Measurements from ENCODE around the gene LSM14A.
"Not testable (repeated sequence)": the region's sequence is repeated elsewhere in the genome, so short reads cannot be mapped to it uniquely, and the experiment has no call there.

Gene LSM14A

GRCh38 chr19:34171877-34172660, at the start of gene LSM14A:
TSS of gene LSM14A (plus strand) at chr19:34172504. CDS start at chr19:34172643, 139 bp downstream.
- DNase-seq, result peak; percentile 96

GRCh38 chr19:34124828-34125227, 47.5 kb upstream of the LSM14A start:
- peak; percentile 22 for DNase-seq

GRCh38 chr19:34126966-34127365, 45.3 kb upstream of the LSM14A start:
- DNase-seq, result no peak

- DNase-seq, result no peak
Observed at GRCh38 chr19:34127684-34128189, 44.6 kb upstream of the LSM14A start.

- peak; percentile 13 for DNase-seq
Observed at GRCh38 chr19:34128558-34129250, 43.6 kb upstream of the LSM14A start.

- DNase-seq, result no peak
Observed at GRCh38 chr19:34131100-34131499, 41.2 kb upstream of the LSM14A start.

GRCh38 chr19:34132145-34132544, 40.2 kb upstream of the LSM14A start:
- DNase-seq, result not testable (repeated sequence)

- not testable (repeated sequence) for DNase-seq
Observed at GRCh38 chr19:34132706-34133105, 39.6 kb upstream of the LSM14A start.

GRCh38 chr19:34134190-34135053, 37.9 kb upstream of the LSM14A start:
- DNase-seq, result peak; percentile 92

- DNase-seq, result no peak
Observed at GRCh38 chr19:34135054-34135800, 37.1 kb upstream of the LSM14A start.

- no peak for DNase-seq
Observed at GRCh38 chr19:34135821-34136611, 36.3 kb upstream of the LSM14A start.

- DNase-seq, result no peak
Observed at GRCh38 chr19:34141025-34141424, 31.3 kb upstream of the LSM14A start.

- DNase-seq, result no peak
Observed at GRCh38 chr19:34142440-34142839, 29.9 kb upstream of the LSM14A start.

- peak; percentile 88 for DNase-seq
Observed at GRCh38 chr19:34145741-34146202, 26.5 kb upstream of the LSM14A start.

- DNase-seq, result no peak
Observed at GRCh38 chr19:34148658-34149185, 23.6 kb upstream of the LSM14A start.

GRCh38 chr19:34149873-34150272, 22.4 kb upstream of the LSM14A start:
- no peak for DNase-seq

- no peak for DNase-seq
Observed at GRCh38 chr19:34150558-34150957, 21.7 kb upstream of the LSM14A start.

- no peak for DNase-seq
Observed at GRCh38 chr19:34151439-34151838, 20.9 kb upstream of the LSM14A start.

- no peak for DNase-seq
Observed at GRCh38 chr19:34154401-34154800, 17.9 kb upstream of the LSM14A start.

GRCh38 chr19:34155686-34156085, 16.6 kb upstream of the LSM14A start:
- no peak for DNase-seq

- DNase-seq, result not testable (repeated sequence)
Observed at GRCh38 chr19:34158966-34159365, 13.3 kb upstream of the LSM14A start.

Data from eye (tissue), 1 donor.